Prostate gland (tissue), 2 donors: ENCODE data around the gene SMIM27.

Experiments
- POLR2A ChIP-seq: fragments of 450-650 bp; IDR thresholded peaks from one replicate; pipeline ENCODE4 v1.6.1; 2016; ENCODE audit warnings: antibody characterized with exemption, mild to moderate bottlenecking
- POLR2AphosphoS5 ChIP-seq: sonication (generic); formaldehyde crosslinking; IDR thresholded peaks from one replicate; pipeline ENCODE4 v1.6.1; 2017; ENCODE audit warnings: antibody characterized with exemption
- TF ChIP-seq, protein P1 (sequence below), 4 experiments: fragments of 200-600 bp in 2 of 4; fragments of 450-650 bp in 2 of 4; sonication (generic) in 2 of 4; IDR thresholded peaks; 1 replicate in 3 of 4; 2 replicates in 1 of 4; pipeline ENCODE4 v1.5.1; 2016 to 2019; ENCODE audit warnings: antibody characterized with exemption in 4 of 4, mild to moderate bottlenecking in 2 of 4, moderate library complexity in 2 of 4

DNA sequence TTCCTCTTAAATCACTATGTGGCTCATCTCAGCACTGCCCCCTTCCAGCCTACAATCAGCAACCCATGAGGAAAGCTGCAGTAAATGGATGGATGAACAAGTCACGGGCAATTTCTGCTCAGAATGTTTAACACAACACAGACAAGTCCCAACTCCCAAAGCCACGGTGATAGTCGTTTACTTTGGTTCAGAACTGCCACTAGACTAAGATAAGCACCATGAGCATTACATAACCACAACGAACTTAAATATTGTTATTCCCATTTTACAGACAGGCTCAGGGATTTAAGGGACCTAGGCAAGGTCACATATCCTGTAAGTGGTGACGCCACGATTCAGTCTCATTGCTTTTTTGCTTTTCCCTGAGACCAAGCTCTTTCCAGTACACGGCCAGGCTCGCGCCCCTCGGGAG, 2.0 kb upstream of the SMIM27 start:
- TF ChIP-seq, protein P1, sequence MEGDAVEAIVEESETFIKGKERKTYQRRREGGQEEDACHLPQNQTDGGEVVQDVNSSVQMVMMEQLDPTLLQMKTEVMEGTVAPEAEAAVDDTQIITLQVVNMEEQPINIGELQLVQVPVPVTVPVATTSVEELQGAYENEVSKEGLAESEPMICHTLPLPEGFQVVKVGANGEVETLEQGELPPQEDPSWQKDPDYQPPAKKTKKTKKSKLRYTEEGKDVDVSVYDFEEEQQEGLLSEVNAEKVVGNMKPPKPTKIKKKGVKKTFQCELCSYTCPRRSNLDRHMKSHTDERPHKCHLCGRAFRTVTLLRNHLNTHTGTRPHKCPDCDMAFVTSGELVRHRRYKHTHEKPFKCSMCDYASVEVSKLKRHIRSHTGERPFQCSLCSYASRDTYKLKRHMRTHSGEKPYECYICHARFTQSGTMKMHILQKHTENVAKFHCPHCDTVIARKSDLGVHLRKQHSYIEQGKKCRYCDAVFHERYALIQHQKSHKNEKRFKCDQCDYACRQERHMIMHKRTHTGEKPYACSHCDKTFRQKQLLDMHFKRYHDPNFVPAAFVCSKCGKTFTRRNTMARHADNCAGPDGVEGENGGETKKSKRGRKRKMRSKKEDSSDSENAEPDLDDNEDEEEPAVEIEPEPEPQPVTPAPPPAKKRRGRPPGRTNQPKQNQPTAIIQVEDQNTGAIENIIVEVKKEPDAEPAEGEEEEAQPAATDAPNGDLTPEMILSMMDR (IDR thresholded peaks at IDR 0.05): no peak
- no peak for TF ChIP-seq POLR2AphosphoS5
- no peak for TF ChIP-seq POLR2A
